ENCODE measurements around the gene TRIM72.
"Not testable (repeated sequence)": the region's sequence is repeated elsewhere in the genome, so short reads cannot be mapped to it uniquely, and the experiment has no call there.

Gene TRIM72

DNA sequence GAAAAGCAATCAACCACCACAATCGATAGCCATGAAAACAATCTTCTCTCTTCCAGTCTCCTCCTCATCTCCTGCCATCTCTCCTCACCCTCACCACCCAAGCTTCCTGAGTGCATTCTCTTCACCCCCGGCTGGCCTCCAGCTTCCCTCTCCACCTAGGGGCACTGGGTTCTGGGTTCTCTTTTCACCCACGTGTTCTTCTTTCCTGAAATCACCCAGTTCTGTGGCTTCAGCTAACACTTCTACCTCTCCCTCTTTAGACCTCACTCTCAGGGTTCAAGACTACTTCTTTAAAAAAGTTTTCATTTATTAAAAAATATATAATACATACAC, 54.1 kb downstream of the TRIM72 start:
- peaks cover 14% of the 10 kb centered on the region; the same call in 1 of the 2 replicates for H3K27me3 ChIP-seq (ENCODE audit: control insufficient read depth, low read length)
- H3K4me1 ChIP-seq (ENCODE audit: control insufficient read depth, low read length) = no peaks in the 10 kb centered on the region
- no peaks in the 10 kb centered on the region for H4K20me1 ChIP-seq (ENCODE audit: control insufficient read depth, insufficient read depth, low read depth, low read length)
- no peak overlapping the region for H3K4me3 ChIP-seq (ENCODE audit: low read length)
- no peaks in the 10 kb centered on the region for H3K79me2 ChIP-seq (ENCODE audit: control insufficient read depth, low read length)
- no peaks in the 10 kb centered on the region for H3K36me3 ChIP-seq (ENCODE audit: control insufficient read depth, low read length)
- no peak overlapping the region for H3K4me2 ChIP-seq (ENCODE audit: low read length)
- TF ChIP-seq CTCF (IDR thresholded peaks at IDR 0.05; ENCODE audit: low read depth, low read length, poor library complexity, severe bottlenecking) = no peak
- TF ChIP-seq EZH2phosphoT487 (IDR thresholded peaks at IDR 0.05; ENCODE audit: borderline replicate concordance, low read length) = no peak
- no peaks in the 10 kb centered on the region for H3K9me2 ChIP-seq (replicated peaks; ENCODE audit: control insufficient read depth, low read length)
- H3F3A ChIP-seq (ENCODE audit: control insufficient read depth, insufficient read depth) = no peaks in the 10 kb centered on the region
- no peaks in the 10 kb centered on the region for H3K9me3 ChIP-seq (ENCODE audit: control insufficient read depth, insufficient read depth, low read length)
- H3K27ac ChIP-seq (ENCODE audit: low read depth, low read length) = no peak overlapping the region

DNA sequence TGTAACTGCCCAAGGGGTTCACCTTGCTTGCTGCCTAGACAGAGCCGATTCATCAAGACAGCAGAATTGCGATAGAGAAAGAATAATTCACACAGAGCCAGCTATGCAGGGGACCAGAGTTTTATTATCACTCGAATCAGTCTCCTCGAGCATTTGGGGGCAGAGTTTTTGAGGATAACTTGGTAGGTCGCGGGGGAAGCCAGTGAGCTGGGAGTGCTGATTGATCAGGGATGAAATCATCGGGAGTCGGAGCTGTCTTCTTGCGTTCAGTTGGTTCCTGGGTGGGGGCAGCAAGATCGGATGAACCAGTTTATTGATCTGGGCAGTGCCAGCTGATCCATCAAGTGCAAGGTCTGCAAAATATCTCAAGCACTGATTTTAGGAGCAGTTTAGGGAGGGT, 55.0 kb downstream of the TRIM72 start:
- Histone ChIP-seq H3K27ac (ENCODE audit: low read depth, low read length) (no peak overlapping the region), H3F3A (ENCODE audit: control insufficient read depth, insufficient read depth) (no peaks in the 10 kb centered on the region), H3K4me3 (ENCODE audit: low read length) (no peak overlapping the region), H3K4me1 (ENCODE audit: control insufficient read depth, low read length) (no peaks in the 10 kb centered on the region), H3K9me3 (ENCODE audit: control insufficient read depth, insufficient read depth, low read length) (no peaks in the 10 kb centered on the region), H4K20me1 (ENCODE audit: control insufficient read depth, insufficient read depth, low read depth, low read length) (no peaks in the 10 kb centered on the region), H3K36me3 (ENCODE audit: control insufficient read depth, low read length) (no peaks in the 10 kb centered on the region), H3K9me2 (replicated peaks; ENCODE audit: control insufficient read depth, low read length) (no peaks in the 10 kb centered on the region), H3K4me2 (ENCODE audit: low read length) (no peak overlapping the region), H3K79me2 (ENCODE audit: control insufficient read depth, low read length) (no peaks in the 10 kb centered on the region), H3K27me3 (ENCODE audit: control insufficient read depth, low read length) (peaks cover 14% of the 10 kb centered on the region; the same call in 1 of the 2 replicates)
- no peak for TF ChIP-seq EZH2phosphoT487 (IDR thresholded peaks at IDR 0.05; ENCODE audit: borderline replicate concordance, low read length)
- no peak for TF ChIP-seq CTCF (IDR thresholded peaks at IDR 0.05; ENCODE audit: low read depth, low read length, poor library complexity, severe bottlenecking)

- H3K4me2 ChIP-seq (ENCODE audit: low read length) = no peak overlapping the region
- H4K20me1 ChIP-seq (ENCODE audit: control insufficient read depth, insufficient read depth, low read depth, low read length) = no peaks in the 10 kb centered on the region
- H3F3A ChIP-seq (ENCODE audit: control insufficient read depth, insufficient read depth) = no peaks in the 10 kb centered on the region
- no peaks in the 10 kb centered on the region for H3K9me3 ChIP-seq (ENCODE audit: control insufficient read depth, insufficient read depth, low read length)
- no peak overlapping the region for H3K4me3 ChIP-seq (ENCODE audit: low read length)
- TF ChIP-seq CTCF (IDR thresholded peaks at IDR 0.05; ENCODE audit: low read depth, low read length, poor library complexity, severe bottlenecking) (no peak), EZH2phosphoT487 (IDR thresholded peaks at IDR 0.05; ENCODE audit: borderline replicate concordance, low read length) (no peak)
- no peaks in the 10 kb centered on the region for H3K9me2 ChIP-seq (replicated peaks; ENCODE audit: control insufficient read depth, low read length)
- H3K36me3 ChIP-seq (ENCODE audit: control insufficient read depth, low read length) = no peaks in the 10 kb centered on the region
- H3K4me1 ChIP-seq (ENCODE audit: control insufficient read depth, low read length) = no peaks in the 10 kb centered on the region
- no peaks in the 10 kb centered on the region for H3K79me2 ChIP-seq (ENCODE audit: control insufficient read depth, low read length)
- peaks cover 14% of the 10 kb centered on the region; the same call in 1 of the 2 replicates for H3K27me3 ChIP-seq (ENCODE audit: control insufficient read depth, low read length)
- H3K27ac ChIP-seq (ENCODE audit: low read depth, low read length) = no peak overlapping the region
Observed at GRCh38 chr16:31269541-31269940, 55.6 kb downstream of the TRIM72 start.

GRCh38 chr16:31269973-31270372, 56.1 kb downstream of the TRIM72 start:
- H3K79me2 ChIP-seq (ENCODE audit: control insufficient read depth, low read length); H3K4me1 ChIP-seq (ENCODE audit: control insufficient read depth, low read length); H4K20me1 ChIP-seq (ENCODE audit: control insufficient read depth, insufficient read depth, low read depth, low read length); H3K4me3 ChIP-seq (ENCODE audit: low read length); H3K9me2 ChIP-seq (replicated peaks; ENCODE audit: control insufficient read depth, low read length); H3K9me3 ChIP-seq (ENCODE audit: control insufficient read depth, insufficient read depth, low read length); H3K27ac ChIP-seq (ENCODE audit: low read depth, low read length); H3K36me3 ChIP-seq (ENCODE audit: control insufficient read depth, low read length); H3K4me2 ChIP-seq (ENCODE audit: low read length); H3F3A ChIP-seq (ENCODE audit: control insufficient read depth, insufficient read depth): not testable (repeated sequence)
- H3K27me3 ChIP-seq (ENCODE audit: control insufficient read depth, low read length) = peaks cover 14% of the 10 kb centered on the region; the same call in 1 of the 2 replicates
